Camera-type eye (tissue), 1 donor: Measurements from ENCODE around the gene GPR83. TPM values are rescaled to one million over a fixed set of nuclear protein-coding genes. Genes with fewer than 3 reads are reported as not detected.

Source experiments
- total RNA-seq: library from RNA; depleted of rRNA; stranded (reverse); fragments of >200 nt; gene quantifications from one replicate; pipeline ENCODE4 v1.2.3, GENCODE V29; 2014

The GPR83 gene
- total RNA-seq = 1.3 TPM

DNA sequence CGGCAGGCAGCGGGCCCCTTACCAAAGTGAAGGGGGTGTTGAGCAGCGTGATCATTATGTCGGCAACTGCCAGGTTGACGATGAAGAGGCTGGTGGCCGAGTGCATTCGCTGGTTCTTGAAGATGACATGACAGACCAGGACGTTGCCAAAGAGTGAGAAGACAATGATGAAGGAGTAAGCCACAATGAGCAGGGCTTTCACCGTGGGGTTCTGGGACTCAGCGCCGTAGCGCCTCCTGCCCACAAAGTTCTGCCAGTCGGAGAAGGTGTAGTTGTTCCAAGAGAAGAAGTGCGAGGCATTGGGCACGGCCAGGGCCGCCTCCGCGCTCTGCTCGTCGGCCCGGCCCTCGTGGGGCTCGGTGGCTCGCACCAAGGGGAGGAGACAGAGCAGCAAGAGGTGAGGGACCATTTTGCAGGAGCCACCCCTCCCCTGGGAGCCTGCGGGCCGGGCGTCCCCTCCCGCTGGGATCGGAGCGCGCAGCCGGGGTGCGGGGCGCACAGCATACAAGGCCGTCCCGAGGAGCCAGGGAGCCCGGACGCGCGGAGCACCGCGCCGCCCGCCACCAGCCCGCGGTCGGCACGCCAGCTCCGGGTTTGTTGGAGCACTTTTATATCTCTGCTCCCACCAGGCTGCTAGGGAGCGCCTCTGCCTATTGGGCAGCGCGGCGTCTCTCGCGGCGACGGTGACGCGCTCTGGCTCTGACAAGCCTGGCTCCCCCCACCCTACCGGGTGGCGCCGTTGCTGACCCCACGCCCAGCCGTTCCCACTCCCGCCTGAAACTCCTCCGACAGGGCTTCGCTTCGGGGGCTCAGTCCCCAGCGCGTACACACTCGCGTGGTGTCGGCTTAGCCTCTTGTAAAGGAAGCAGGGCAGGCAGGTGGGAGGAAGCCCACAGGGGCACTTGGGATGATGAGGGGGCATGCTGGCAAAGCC lies at the start of gene GPR83:
Gene GPR83 (minus strand): TSS at position 581 of the 934 bp plus-strand sequence. CDS start 172 bp downstream, at position 409.

Other genes starting within 250 kb of the GPR83 start
- gene IZUMO1R, start 96.8 kb downstream of the GPR83 start, total RNA-seq = not detected
- 51.9 TPM for gene MRE11, start 92.4 kb upstream of the GPR83 start, total RNA-seq
- gene ANKRD49, start 92.6 kb upstream of the GPR83 start, total RNA-seq = 19.6 TPM
- gene C11orf97, start 111.0 kb upstream of the GPR83 start, total RNA-seq = not detected
- 10.7 TPM for gene FUT4, start 142.5 kb upstream of the GPR83 start, total RNA-seq
- 13.1 TPM for gene PIWIL4, start 165.9 kb upstream of the GPR83 start, total RNA-seq